ENCODE results near the gene PCCA. TPM values are rescaled to one million over a fixed set of nuclear protein-coding genes. Genes with fewer than 3 reads are reported as not detected.
"Not testable (repeated sequence)": the region's sequence is repeated elsewhere in the genome, so short reads cannot be mapped to it uniquely, and the experiment has no call there.

Gene PCCA
- total and polyA plus RNA-seq, 5 experiments from 2014 or later, result 8.9 to 14.5 (median 10.9) TPM

- ATAC-seq, result no peak
- Mint-ChIP-seq H3K9me3 (no peaks in the 10 kb centered on the region), H3K4me1 (peaks cover 0 to 8% (median 3%) of the 10 kb centered on the region in 4 donors), H3K36me3 (peaks cover 0 to 5% (median 4%) of the 10 kb centered on the region in 3 donors), H3K27ac (no peak overlapping the region), H3K4me3 (no peak overlapping the region), H3K27me3 (no peaks in the 10 kb centered on the region)
- no peak for DNase-seq
- POLR2A ChIA-PET, result no interaction called here
These were observed 471.7 kb downstream of the PCCA start for GRCh38 chr13:100560498-100561157.

GRCh38 chr13:100561158-100561499 lies 472.2 kb downstream of the PCCA start:
- POLR2A ChIA-PET, result no interaction called here
- Mint-ChIP-seq H3K27ac (no peak overlapping the region), H3K36me3 (peaks cover 0 to 4% (median 4%) of the 10 kb centered on the region in 3 donors), H3K27me3 (no peaks in the 10 kb centered on the region), H3K9me3 (no peaks in the 10 kb centered on the region), H3K4me1 (peaks cover 0 to 9% (median 3%) of the 10 kb centered on the region in 4 donors), H3K4me3 (no peak overlapping the region)
- no peak for DNase-seq
- no peak for ATAC-seq

GRCh38 chr13:100561599-100562204 lies 472.8 kb downstream of the PCCA start:
- DNase-seq, result no peak
- H3K27ac Mint-ChIP-seq, result no peak overlapping the region
- peaks cover 0 to 2% (median 0%) of the 10 kb centered on the region in 9 donors for H3K9me3 Mint-ChIP-seq
- H3K36me3 Mint-ChIP-seq, result peaks cover 0 to 6% (median 5%) of the 10 kb centered on the region in 3 donors
- peaks cover 0 to 9% (median 4%) of the 10 kb centered on the region in 4 donors for H3K4me1 Mint-ChIP-seq
- H3K27me3 Mint-ChIP-seq, result no peaks in the 10 kb centered on the region
- H3K4me3 Mint-ChIP-seq, result no peak overlapping the region
- no peak for ATAC-seq
- POLR2A ChIA-PET, result no interaction called here

- no peak for DNase-seq
- H3K4me3 Mint-ChIP-seq, result no peak overlapping the region
- no peaks in the 10 kb centered on the region for H3K27me3 Mint-ChIP-seq
These were observed 474.9 kb downstream of the PCCA start for GRCh38 chr13:100563779-100564178.

GRCh38 chr13:100564444-100565223 lies 475.7 kb downstream of the PCCA start:
- no peak overlapping the region for H3K4me3 Mint-ChIP-seq
- H3K27me3 Mint-ChIP-seq, result no peaks in the 10 kb centered on the region
- peaks cover 4 to 6% (median 5%) of the 10 kb centered on the region in 3 donors for H3K36me3 Mint-ChIP-seq
- peaks cover 0 to 2% (median 0%) of the 10 kb centered on the region in 9 donors for H3K9me3 Mint-ChIP-seq
- no peak overlapping the region for H3K27ac Mint-ChIP-seq
- POLR2A ChIA-PET, result no interaction called here
- DNase-seq (no peak), ATAC-seq (no peak)
- peaks cover 0 to 12% (median 6%) of the 10 kb centered on the region in 4 donors for H3K4me1 Mint-ChIP-seq

More at GRCh38 chr13:100563779-100564178, 474.9 kb downstream of the PCCA start:
- ATAC-seq, result no peak
- POLR2A ChIA-PET, result no interaction called here
- peaks cover 4 to 6% (median 5%) of the 10 kb centered on the region in 3 donors for H3K36me3 Mint-ChIP-seq
- H3K9me3 Mint-ChIP-seq, result peaks cover 0 to 2% (median 0%) of the 10 kb centered on the region in 9 donors
- peaks cover 0 to 12% (median 6%) of the 10 kb centered on the region in 4 donors for H3K4me1 Mint-ChIP-seq
- no peak overlapping the region for H3K27ac Mint-ChIP-seq

- no peak for DNase-seq
- Mint-ChIP-seq H3K9me3 (peaks cover 0 to 2% (median 0%) of the 10 kb centered on the region in 9 donors), H3K36me3 (peaks cover 4 to 6% (median 5%) of the 10 kb centered on the region in 3 donors), H3K27ac (peak overlapping the region in 3 of 10 donors; percentile 48 to 89 (median 50)), H3K27me3 (no peaks in the 10 kb centered on the region), H3K4me1 (peaks cover 0 to 12% (median 6%) of the 10 kb centered on the region in 4 donors), H3K4me3 (no peak overlapping the region)
- POLR2A ChIA-PET, result no interaction called here
- ATAC-seq, result no peak
These were observed 476.4 kb downstream of the PCCA start for GRCh38 chr13:100565286-100565685.

GRCh38 chr13:100566543-100566942 lies 477.6 kb downstream of the PCCA start:
- Mint-ChIP-seq H3K27ac (peak overlapping the region in 1 of 10 donors; percentile 48), H3K9me3 (peaks cover 0 to 2% (median 0%) of the 10 kb centered on the region in 9 donors), H3K4me1 (peaks cover 0 to 12% (median 6%) of the 10 kb centered on the region in 4 donors), H3K27me3 (no peaks in the 10 kb centered on the region), H3K36me3 (peaks cover 4 to 8% (median 5%) of the 10 kb centered on the region in 3 donors), H3K4me3 (no peak overlapping the region)
- POLR2A ChIA-PET, result no interaction called here
- no peak for ATAC-seq
- DNase-seq, result no peak

- Mint-ChIP-seq H3K4me3 (no peak overlapping the region), H3K27ac (peak overlapping the region in 1 of 10 donors; percentile 3), H3K4me1 (peaks cover 8 to 21% (median 14%) of the 10 kb centered on the region in 4 donors), H3K27me3 (no peaks in the 10 kb centered on the region), H3K36me3 (peaks cover 0 to 6% (median 5%) of the 10 kb centered on the region in 3 donors), H3K9me3 (no peaks in the 10 kb centered on the region)
- ATAC-seq (peak; percentile 79 to 90), DNase-seq (peak; percentile 52 to 87 (median 68))
- POLR2A ChIA-PET, result interaction anchor here (0.6 to 1.6 kb wide), 5 partner anchors 11 to 1142 kb away, joined by 3 to 7 read pairs (median 5); partner anchors contain the start of gene TMTC4
These were observed 484.2 kb downstream of the PCCA start for GRCh38 chr13:100573121-100573520.

- H3K27me3 Mint-ChIP-seq, H3K27ac Mint-ChIP-seq, POLR2A ChIA-PET, DNase-seq, ATAC-seq, H3K9me3 Mint-ChIP-seq, H3K4me3 Mint-ChIP-seq: not testable (repeated sequence)
- Mint-ChIP-seq H3K36me3 (peaks cover 0 to 14% (median 3%) of the 10 kb centered on the region in 3 donors), H3K4me1 (peaks cover 17 to 39% (median 29%) of the 10 kb centered on the region in 4 donors)
These were observed 488.3 kb downstream of the PCCA start for GRCh38 chr13:100577239-100577638.

Other genes with a start within 250 kb of the PCCA start
- not detected for gene ZIC5, start 117.3 kb upstream of the PCCA start, total RNA-seq
- not detected for gene ZIC5, start 117.3 kb upstream of the PCCA start, polyA plus RNA-seq
- gene ZIC2, start 107.3 kb upstream of the PCCA start, total RNA-seq, result not detected
- not detected for gene ZIC2, start 107.3 kb upstream of the PCCA start, polyA plus RNA-seq

All from naive thymus-derived CD8-positive, alpha-beta T cell (primary cell).